Activated naive CD4-positive, alpha-beta T cell treated with anti-CD3 and anti-CD28 coated beads for 36 hours (primary cell): ENCODE data around the gene TENM4. TPM values are rescaled to one million over a fixed set of nuclear protein-coding genes. Genes with fewer than 3 reads are reported as not detected.

ENCODE experiments used
- CTCF ChIA-PET: fragments of 350-600 bp; sonication (Branson Sonifier 250); formaldehyde crosslinking; loops from one replicate; lab custom pipeline; 2021; ENCODE audit warnings: antibody characterized with exemption; lab: Charles Lee
- DNase-seq: peaks from one replicate; pipeline ENCODE4 v3.0.0-alpha.2; 2020
- H3K27ac Mint-ChIP-seq: one replicate; pipeline ENCODE4 v1.8.0; 2021; ENCODE audit warnings: mild to moderate bottlenecking, mixed read lengths
- H3K27me3 Mint-ChIP-seq: one replicate; pipeline ENCODE4 v1.8.0; 2021; ENCODE audit warnings: low read depth, mixed read lengths
- H3K36me3 Mint-ChIP-seq: one replicate; pipeline ENCODE4 v1.8.0; 2021; ENCODE audit warnings: low read depth, mixed read lengths
- H3K4me1 Mint-ChIP-seq: one replicate; pipeline ENCODE4 v1.8.0; 2021; ENCODE audit warnings: low read depth, mixed read lengths
- H3K4me3 Mint-ChIP-seq: one replicate; pipeline ENCODE4 v1.8.0; 2021; ENCODE audit warnings: mild to moderate bottlenecking, moderate library complexity, mixed read lengths
- H3K9me3 Mint-ChIP-seq: one replicate; pipeline ENCODE4 v1.8.0; 2021; ENCODE audit warnings: mixed read lengths
- intact Hi-C: fragments of 100-400 bp; cut with micrococcal nuclease; formaldehyde crosslinking; loops from one replicate; pipeline ENCODE4 v1.15.1; 2023
- total RNA-seq, 2 experiments: library from RNA; stranded (reverse); gene quantifications; one replicate each; pipeline ENCODE4 v1.2.3, GENCODE V29; 2021

The TENM4 gene
- total RNA-seq, 2 experiments from 2014 or later = not detected

GRCh38 chr11:79059141-79059540 lies 381.7 kb downstream of the TENM4 start:
- Mint-ChIP-seq H3K4me1 (no peaks in the 10 kb centered on the region), H3K9me3 (no peaks in the 10 kb centered on the region), H3K36me3 (no peaks in the 10 kb centered on the region), H3K27me3 (peaks cover 5% of the 10 kb centered on the region), H3K27ac (no peak overlapping the region), H3K4me3 (no peak overlapping the region)
- DNase-seq = no peak
- intact Hi-C loops = no loop called here
- CTCF ChIA-PET = interaction anchor here (0.7 kb wide), 1 partner anchor 40 kb away, joined by 3 read pairs; no protein-coding TSS in a partner anchor

- no peak for DNase-seq
- Mint-ChIP-seq H3K9me3 (no peaks in the 10 kb centered on the region), H3K27ac (no peak overlapping the region), H3K4me3 (no peak overlapping the region), H3K27me3 (peaks cover 5% of the 10 kb centered on the region), H3K4me1 (no peaks in the 10 kb centered on the region), H3K36me3 (no peaks in the 10 kb centered on the region)
- CTCF ChIA-PET = no interaction called here
- intact Hi-C loops = no loop called here
These were observed 384.8 kb downstream of the TENM4 start for GRCh38 chr11:79055856-79056631.

- no peak overlapping the region for H3K4me3 Mint-ChIP-seq
- H3K9me3 Mint-ChIP-seq = no peaks in the 10 kb centered on the region
- H3K4me1 Mint-ChIP-seq = no peaks in the 10 kb centered on the region
- intact Hi-C loops = no loop called here
- CTCF ChIA-PET = interaction anchor here (1.1 to 1.3 kb wide), 2 partner anchors 9 to 19 kb away, joined by 3 to 5 read pairs; no protein-coding TSS in a partner anchor
- DNase-seq = no peak
- no peaks in the 10 kb centered on the region for H3K36me3 Mint-ChIP-seq
- no peak overlapping the region for H3K27ac Mint-ChIP-seq
- peaks cover 4% of the 10 kb centered on the region for H3K27me3 Mint-ChIP-seq
These were observed 386.2 kb downstream of the TENM4 start for GRCh38 chr11:79054636-79055035.

GRCh38 chr11:79052544-79052943 lies 388.3 kb downstream of the TENM4 start:
- H3K27ac Mint-ChIP-seq = no peak overlapping the region
- peaks cover 6% of the 10 kb centered on the region for H3K27me3 Mint-ChIP-seq
- no peaks in the 10 kb centered on the region for H3K9me3 Mint-ChIP-seq
- no peak overlapping the region for H3K4me3 Mint-ChIP-seq
- H3K36me3 Mint-ChIP-seq = no peaks in the 10 kb centered on the region
- intact Hi-C loops = no loop called here
- no peaks in the 10 kb centered on the region for H3K4me1 Mint-ChIP-seq
- DNase-seq = no peak
- CTCF ChIA-PET = no interaction called here

GRCh38 chr11:79050786-79051185 lies 390.0 kb downstream of the TENM4 start:
- H3K9me3 Mint-ChIP-seq = no peaks in the 10 kb centered on the region
- CTCF ChIA-PET = no interaction called here
- peaks cover 6% of the 10 kb centered on the region for H3K27me3 Mint-ChIP-seq
- H3K36me3 Mint-ChIP-seq = no peaks in the 10 kb centered on the region
- no peak overlapping the region for H3K27ac Mint-ChIP-seq
- no peaks in the 10 kb centered on the region for H3K4me1 Mint-ChIP-seq
- H3K4me3 Mint-ChIP-seq = no peak overlapping the region
- DNase-seq = no peak
- intact Hi-C loops = no loop called here

GRCh38 chr11:79049741-79050179 lies 391.1 kb downstream of the TENM4 start:
- Mint-ChIP-seq H3K4me3 (no peak overlapping the region), H3K9me3 (no peaks in the 10 kb centered on the region), H3K27ac (no peak overlapping the region), H3K36me3 (no peaks in the 10 kb centered on the region), H3K27me3 (peaks cover 3% of the 10 kb centered on the region), H3K4me1 (no peaks in the 10 kb centered on the region)
- intact Hi-C loops = no loop called here
- CTCF ChIA-PET = no interaction called here
- no peak for DNase-seq

- no peak for DNase-seq
- H3K4me3 Mint-ChIP-seq = no peak overlapping the region
- CTCF ChIA-PET = no interaction called here
- no peak overlapping the region for H3K27ac Mint-ChIP-seq
- intact Hi-C loops = no loop called here
- peaks cover 3% of the 10 kb centered on the region for H3K27me3 Mint-ChIP-seq
- H3K4me1 Mint-ChIP-seq = no peaks in the 10 kb centered on the region
- no peaks in the 10 kb centered on the region for H3K36me3 Mint-ChIP-seq
- no peaks in the 10 kb centered on the region for H3K9me3 Mint-ChIP-seq
These were observed 392.9 kb downstream of the TENM4 start for GRCh38 chr11:79047980-79048379.

GRCh38 chr11:79047321-79047720 lies 393.5 kb downstream of the TENM4 start:
- DNase-seq = no peak
- Mint-ChIP-seq H3K4me3 (no peak overlapping the region), H3K4me1 (no peaks in the 10 kb centered on the region), H3K27ac (no peak overlapping the region), H3K9me3 (no peaks in the 10 kb centered on the region), H3K27me3 (peaks cover 3% of the 10 kb centered on the region), H3K36me3 (no peaks in the 10 kb centered on the region)
- CTCF ChIA-PET = no interaction called here
- intact Hi-C loops = no loop called here

GRCh38 chr11:79046366-79046765 lies 394.5 kb downstream of the TENM4 start:
- Mint-ChIP-seq H3K4me1 (no peaks in the 10 kb centered on the region), H3K27ac (no peak overlapping the region), H3K9me3 (no peaks in the 10 kb centered on the region), H3K27me3 (peaks cover 3% of the 10 kb centered on the region), H3K36me3 (no peaks in the 10 kb centered on the region), H3K4me3 (no peak overlapping the region)
- DNase-seq = no peak
- intact Hi-C loops = no loop called here
- CTCF ChIA-PET = no interaction called here

GRCh38 chr11:79045800-79046304 lies 395.0 kb downstream of the TENM4 start:
- intact Hi-C loops = no loop called here
- Mint-ChIP-seq H3K27me3 (peaks cover 3% of the 10 kb centered on the region), H3K9me3 (no peaks in the 10 kb centered on the region), H3K36me3 (no peaks in the 10 kb centered on the region), H3K4me3 (no peak overlapping the region), H3K4me1 (no peaks in the 10 kb centered on the region), H3K27ac (no peak overlapping the region)
- CTCF ChIA-PET = interaction anchor here (0.6 kb wide), 1 partner anchor 385 kb away, joined by 5 read pairs; no protein-coding TSS in a partner anchor
- DNase-seq = no peak

GRCh38 chr11:79045018-79045799 lies 395.6 kb downstream of the TENM4 start:
- Mint-ChIP-seq H3K4me1 (no peaks in the 10 kb centered on the region), H3K4me3 (no peak overlapping the region), H3K27me3 (peaks cover 3% of the 10 kb centered on the region), H3K9me3 (no peaks in the 10 kb centered on the region), H3K27ac (no peak overlapping the region), H3K36me3 (no peaks in the 10 kb centered on the region)
- CTCF ChIA-PET = interaction anchor here (0.6 kb wide), 1 partner anchor 384 kb away, joined by 5 read pairs; no protein-coding TSS in a partner anchor
- intact Hi-C loops = no loop called here
- DNase-seq = no peak

GRCh38 chr11:79044201-79044600 lies 396.6 kb downstream of the TENM4 start:
- Mint-ChIP-seq H3K9me3 (no peaks in the 10 kb centered on the region), H3K27me3 (peaks cover 3% of the 10 kb centered on the region), H3K4me1 (no peaks in the 10 kb centered on the region), H3K36me3 (no peaks in the 10 kb centered on the region), H3K27ac (no peak overlapping the region), H3K4me3 (no peak overlapping the region)
- DNase-seq = no peak
- CTCF ChIA-PET = no interaction called here
- intact Hi-C loops = no loop called here
